Subcutaneous abdominal adipose tissue (tissue), 5 donors: Measurements from ENCODE around the gene SLC43A3.

Experiments
- H3K27ac ChIP-seq: one replicate; pipeline ENCODE4 v1.7.0; 2013; ENCODE audit warnings: low read depth, mild to moderate bottlenecking, inconsistent platforms, low read length, moderate library complexity
- H3K27me3 ChIP-seq, 5 donors: one replicate each; pipeline ENCODE4 v1.7.0; 2013; ENCODE audit warnings: low read length in 5 of 5, inconsistent platforms in 1 of 5; ENCODE audit not compliant: control insufficient read depth in 5 of 5, insufficient read depth in 4 of 5
- H3K36me3 ChIP-seq, 5 donors: one replicate each; pipeline ENCODE4 v1.7.0; 2013; ENCODE audit warnings: low read length in 5 of 5; ENCODE audit not compliant: control insufficient read depth in 5 of 5, insufficient read depth in 5 of 5
- H3K4me1 ChIP-seq, 5 donors: one replicate each; pipeline ENCODE4 v1.7.0; 2013; ENCODE audit warnings: low read length in 5 of 5, mild to moderate bottlenecking in 3 of 5, moderate library complexity in 1 of 5; ENCODE audit not compliant: control insufficient read depth in 5 of 5, insufficient read depth in 5 of 5
- H3K4me3 ChIP-seq, 5 donors: one replicate each; pipeline ENCODE4 v1.7.0; 2013; ENCODE audit warnings: low read length in 5 of 5, low read depth in 1 of 5
- H3K9ac ChIP-seq, 5 donors: one replicate each; pipeline ENCODE4 v1.7.0; 2013; ENCODE audit warnings: low read length in 5 of 5, mild to moderate bottlenecking in 4 of 5, moderate library complexity in 3 of 5
- H3K9me3 ChIP-seq, 5 donors: one replicate each; pipeline ENCODE4 v1.7.0; 2013; ENCODE audit warnings: low read length in 5 of 5; ENCODE audit not compliant: control insufficient read depth in 5 of 5
- donor health status: healthy.
- donor health status: healthy.
- donor health status: healthy.
- donor health status: healthy.
- donor health status: healthy.

SLC43A3 gene

DNA sequence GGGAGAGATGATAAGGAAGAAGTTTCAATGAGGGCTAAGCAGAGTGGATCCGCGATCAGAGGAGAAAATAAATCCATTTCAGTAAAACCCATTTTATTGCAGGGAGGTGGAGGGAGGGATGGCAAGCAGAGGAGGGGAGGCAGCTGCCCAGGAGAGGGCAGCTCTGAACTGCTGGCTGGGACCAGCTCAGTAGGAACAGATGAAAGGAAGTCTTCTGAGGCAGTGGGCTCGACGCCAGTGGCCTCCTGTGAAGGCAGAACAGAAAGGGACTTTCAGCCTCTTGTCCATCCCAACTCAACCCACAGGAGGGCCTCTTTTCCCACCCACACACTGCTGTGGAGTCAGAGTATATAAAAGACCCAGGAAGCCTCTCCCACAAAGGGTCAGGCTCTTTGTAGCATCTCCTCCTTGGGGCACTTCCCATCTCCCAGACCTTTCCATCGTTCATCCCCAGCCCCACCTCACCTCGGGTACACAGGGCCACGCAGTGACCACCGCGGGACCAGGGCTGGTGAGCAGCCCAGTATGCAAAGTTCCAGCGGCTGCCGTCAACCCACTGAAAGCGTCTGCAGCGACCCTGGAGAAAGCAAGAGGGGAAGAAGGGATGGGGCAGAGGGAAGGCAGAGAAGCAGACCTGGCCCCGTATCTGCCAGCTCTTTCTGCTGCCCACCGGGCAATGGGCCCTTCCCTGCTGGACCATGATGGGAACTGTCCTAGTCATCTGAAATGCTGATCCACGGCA is 39.5 kb downstream of the SLC43A3 start:
- Histone ChIP-seq H3K27me3 (no peaks in the 10 kb centered on the region), H3K36me3 (no peaks in the 10 kb centered on the region), H3K27ac (no peak overlapping the region), H3K9ac (no peak overlapping the region), H3K4me3 (no peak overlapping the region), H3K9me3 (no peaks in the 10 kb centered on the region), H3K4me1 (peaks cover 0 to 3% (median 0%) of the 10 kb centered on the region in 5 donors)

DNA sequence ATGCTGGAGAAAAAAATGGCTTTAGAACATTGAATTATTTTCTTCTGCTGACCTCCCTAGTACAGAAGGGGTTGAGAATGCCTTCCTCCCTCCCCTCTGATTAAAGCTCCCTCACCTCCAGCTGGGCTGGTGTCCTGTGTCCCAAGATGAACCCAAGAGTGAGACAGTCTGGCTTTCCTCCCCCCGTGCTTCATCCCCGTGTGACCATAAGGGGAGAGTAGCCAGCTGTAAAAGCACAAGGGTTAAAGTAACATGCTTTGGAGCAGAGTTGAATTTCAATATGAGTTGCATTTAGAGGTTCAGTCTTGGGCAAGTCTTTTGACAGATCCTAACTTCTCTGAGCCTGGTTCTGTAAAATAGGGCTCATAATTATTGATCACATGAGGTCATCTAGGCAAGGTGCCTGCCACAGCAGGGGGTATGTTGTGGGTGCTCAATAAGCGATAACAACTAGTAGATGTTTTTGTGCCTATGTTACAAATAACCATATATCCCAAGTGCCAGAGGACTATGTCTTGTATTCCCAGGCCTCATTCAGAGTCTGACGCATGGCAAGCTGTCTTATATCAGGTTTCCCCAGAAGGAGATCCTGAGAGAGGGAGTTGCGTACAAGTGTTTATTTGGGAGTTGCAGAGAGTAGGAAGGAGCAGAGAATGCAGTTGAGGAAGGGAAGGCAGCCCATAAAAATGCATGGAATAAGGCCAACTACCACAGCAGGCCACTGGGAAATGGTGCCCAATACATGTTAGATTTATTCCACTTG is 40.6 kb downstream of the SLC43A3 start:
- no peak overlapping the region for H3K4me3 ChIP-seq
- H3K36me3 ChIP-seq: no peaks in the 10 kb centered on the region
- H3K27ac ChIP-seq: no peak overlapping the region
- no peaks in the 10 kb centered on the region for H3K9me3 ChIP-seq
- H3K4me1 ChIP-seq: peaks cover 0 to 3% (median 0%) of the 10 kb centered on the region in 5 donors
- no peaks in the 10 kb centered on the region for H3K27me3 ChIP-seq
- H3K9ac ChIP-seq: no peak overlapping the region

DNA sequence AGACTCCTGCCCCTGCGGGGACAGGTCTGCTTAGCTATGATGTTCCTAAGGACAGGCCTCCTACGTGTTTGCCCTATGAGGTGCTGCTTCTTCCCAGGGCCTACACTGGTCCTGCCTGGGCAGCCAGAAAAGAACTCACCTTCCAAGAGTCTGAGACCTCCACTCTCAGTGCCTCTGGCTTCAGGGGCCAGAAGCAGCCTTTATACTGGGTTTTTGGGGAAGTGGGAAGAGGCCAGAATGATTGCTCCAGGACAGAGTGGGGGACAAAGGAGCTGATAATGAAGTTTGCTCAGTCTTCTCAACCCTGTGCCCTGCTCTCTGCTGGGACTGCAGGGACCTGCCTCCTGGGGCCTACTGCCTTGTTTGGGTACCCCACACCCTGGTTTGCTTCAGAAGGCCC is 45.9 kb downstream of the SLC43A3 start, which contains the start of gene PRG3:
PRG3 (minus strand) TSS at position 176 of the 400 bp plus-strand sequence. CDS start 442 bp downstream, outside the sequence.
- Histone ChIP-seq H3K4me1 (no peaks in the 10 kb centered on the region), H3K9ac (no peak within 1 kb of the TSS), H3K27me3 (peaks cover 0 to 13% (median 6%) of the 10 kb centered on the region in 5 donors), H3K36me3 (no peaks in the 10 kb centered on the region), H3K9me3 (no peaks in the 10 kb centered on the region), H3K27ac (no peak within 1 kb of the TSS), H3K4me3 (no peak within 1 kb of the TSS)

DNA sequence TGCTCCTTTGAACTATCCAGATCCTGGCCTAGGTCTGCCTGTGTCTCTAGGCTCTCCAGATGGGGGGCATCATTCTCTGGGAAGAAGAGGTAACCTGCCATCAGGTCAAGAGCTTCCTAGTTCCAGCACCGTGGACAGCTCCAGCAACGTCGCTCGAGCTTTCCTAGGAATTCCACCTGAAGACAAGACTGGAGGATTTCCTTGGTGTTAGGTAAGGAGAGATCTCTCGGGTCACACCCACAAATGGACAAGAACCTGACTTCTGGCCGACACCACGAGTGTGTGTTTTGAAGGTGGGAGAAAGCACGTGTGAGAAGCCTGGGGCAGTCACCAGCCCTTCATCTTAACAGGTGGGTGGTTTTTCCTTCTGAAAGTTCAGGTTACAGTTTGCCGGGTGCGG is 47.2 kb downstream of the SLC43A3 start:
- H3K27me3 ChIP-seq: peaks cover 0 to 13% (median 6%) of the 10 kb centered on the region in 5 donors
- peaks cover 0 to 9% (median 0%) of the 10 kb centered on the region in 5 donors for H3K4me1 ChIP-seq
- H3K4me3 ChIP-seq: no peak overlapping the region
- no peaks in the 10 kb centered on the region for H3K36me3 ChIP-seq
- no peak overlapping the region for H3K9ac ChIP-seq
- no peaks in the 10 kb centered on the region for H3K9me3 ChIP-seq
- H3K27ac ChIP-seq: no peak overlapping the region

DNA sequence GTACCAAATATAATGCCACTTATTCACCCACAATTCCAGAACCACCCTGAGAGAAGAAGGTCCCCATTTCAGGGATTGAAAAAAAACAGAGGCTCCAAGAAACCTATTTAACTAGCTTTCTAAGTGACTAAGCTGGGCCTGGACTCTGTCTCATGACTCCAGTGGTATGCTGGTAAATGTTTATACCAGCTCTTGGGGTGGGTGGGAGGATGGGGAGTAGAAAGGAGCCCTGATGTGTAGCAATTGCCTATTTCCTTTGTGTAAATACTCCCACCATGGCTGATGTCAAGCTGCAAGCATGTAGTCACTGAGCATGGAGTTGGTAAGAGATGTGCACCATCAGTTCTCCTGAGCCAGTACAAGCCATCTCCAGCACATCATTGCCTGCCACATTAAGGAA is 48.7 kb downstream of the SLC43A3 start:
- no peak overlapping the region for H3K9ac ChIP-seq
- H3K9me3 ChIP-seq: no peaks in the 10 kb centered on the region
- H3K27ac ChIP-seq: no peak overlapping the region

DNA sequence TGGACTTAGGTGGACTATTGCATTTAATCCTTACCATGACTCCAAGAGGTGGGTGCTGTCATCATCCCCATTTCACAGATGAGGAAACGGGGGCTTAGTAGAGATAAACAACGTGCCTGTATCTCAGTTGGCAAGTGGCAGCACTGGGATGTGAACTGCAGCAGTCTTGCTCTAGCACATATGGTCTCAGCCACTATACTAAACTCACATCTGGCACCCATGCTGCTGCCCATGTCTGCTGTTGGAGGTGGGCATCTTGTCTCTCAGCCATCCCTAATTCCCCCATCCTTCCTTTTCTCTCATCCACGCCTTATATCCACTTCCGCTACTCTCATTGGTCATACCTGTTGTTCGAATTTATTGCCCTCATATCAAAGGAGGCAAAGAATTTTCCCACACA is 49.8 kb downstream of the SLC43A3 start:
- Histone ChIP-seq H3K9me3 (no peaks in the 10 kb centered on the region), H3K36me3 (no peaks in the 10 kb centered on the region), H3K27ac (no peak overlapping the region), H3K9ac (no peak overlapping the region), H3K4me1 (peaks cover 0 to 23% (median 5%) of the 10 kb centered on the region in 5 donors), H3K27me3 (peaks cover 0 to 13% (median 6%) of the 10 kb centered on the region in 5 donors), H3K4me3 (no peak overlapping the region)

More for the DNA sequence above, 48.7 kb downstream of the SLC43A3 start:
- peaks cover 0 to 12% (median 0%) of the 10 kb centered on the region in 5 donors for H3K4me1 ChIP-seq
- peaks cover 0 to 13% (median 6%) of the 10 kb centered on the region in 5 donors for H3K27me3 ChIP-seq
- no peaks in the 10 kb centered on the region for H3K36me3 ChIP-seq
- H3K4me3 ChIP-seq: no peak overlapping the region

DNA sequence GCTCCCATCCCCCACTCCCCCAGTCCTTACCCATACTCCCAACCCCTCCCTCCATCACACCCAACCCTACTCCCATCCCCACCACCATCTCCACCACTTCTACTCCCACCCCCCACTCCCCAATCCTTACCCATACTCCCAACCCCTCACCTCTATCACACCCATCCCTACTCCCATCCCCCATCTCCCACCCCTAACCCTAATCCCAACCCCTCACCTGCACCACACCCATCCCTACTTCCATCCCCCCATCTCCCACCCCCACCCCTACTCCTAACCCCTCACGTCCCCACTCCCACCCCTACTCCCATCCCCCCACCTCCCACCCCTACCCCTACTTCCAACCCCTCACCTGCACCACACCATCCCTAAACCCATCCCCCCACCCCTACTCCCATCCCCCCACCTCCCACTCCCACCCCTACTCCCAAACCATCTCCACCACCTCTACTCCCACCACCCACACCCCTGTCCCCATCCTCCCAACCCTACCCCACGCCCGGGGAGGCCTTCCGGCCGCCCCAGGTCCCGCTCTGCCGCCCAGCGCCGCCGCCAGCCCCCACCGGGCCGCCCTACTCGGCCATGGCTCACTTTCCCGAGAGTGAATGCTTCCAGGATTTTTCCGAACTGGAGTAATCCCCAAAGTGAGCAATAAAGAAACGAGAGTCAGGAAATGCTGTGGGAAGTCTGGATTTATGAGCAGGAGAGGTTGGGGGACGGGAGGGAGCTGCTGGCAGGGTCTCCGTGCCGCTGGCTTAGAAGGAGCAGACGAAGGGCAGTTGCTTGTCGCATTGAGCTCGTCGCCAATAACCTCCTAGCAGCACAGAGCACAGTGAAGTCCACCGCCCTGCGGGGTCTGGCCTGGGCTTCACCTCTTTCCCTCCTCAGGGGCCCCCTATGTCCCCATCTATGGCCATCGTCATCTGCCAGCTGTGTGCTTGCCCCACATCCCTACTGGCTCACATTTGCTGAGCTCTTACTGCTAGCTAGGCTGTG is 50.5 kb downstream of the SLC43A3 start:
- Histone ChIP-seq H3K36me3 (no peaks in the 10 kb centered on the region), H3K9ac (no peak overlapping the region), H3K4me1 (peaks cover 0 to 23% (median 5%) of the 10 kb centered on the region in 5 donors), H3K9me3 (no peaks in the 10 kb centered on the region), H3K27me3 (peaks cover 0 to 13% (median 6%) of the 10 kb centered on the region in 5 donors), H3K4me3 (no peak overlapping the region), H3K27ac (no peak overlapping the region)

DNA sequence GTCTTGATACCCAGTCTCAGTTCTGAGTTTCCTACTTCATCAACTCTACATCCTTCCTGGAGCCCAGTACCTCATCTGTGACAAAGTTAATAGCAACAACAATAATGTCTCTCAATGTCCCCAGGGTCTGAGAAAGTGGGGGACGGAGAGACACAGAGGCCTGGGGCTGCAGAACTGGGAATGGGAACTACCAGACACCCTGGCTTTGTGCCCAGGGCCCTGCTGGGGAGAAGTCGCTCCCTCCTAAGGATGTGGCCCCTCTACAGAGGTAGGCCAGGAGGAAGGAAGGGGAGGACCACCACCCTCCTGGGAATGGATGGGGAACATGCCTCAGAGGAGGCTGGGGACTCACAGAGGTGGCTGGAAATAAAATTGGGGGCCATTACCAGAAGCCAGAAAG is 51.4 kb downstream of the SLC43A3 start:
- Histone ChIP-seq H3K9ac (no peak overlapping the region), H3K9me3 (no peaks in the 10 kb centered on the region), H3K27me3 (peaks cover 0 to 13% (median 6%) of the 10 kb centered on the region in 5 donors), H3K27ac (no peak overlapping the region), H3K36me3 (no peaks in the 10 kb centered on the region), H3K4me3 (no peak overlapping the region), H3K4me1 (peaks cover 0 to 23% (median 5%) of the 10 kb centered on the region in 5 donors)

DNA sequence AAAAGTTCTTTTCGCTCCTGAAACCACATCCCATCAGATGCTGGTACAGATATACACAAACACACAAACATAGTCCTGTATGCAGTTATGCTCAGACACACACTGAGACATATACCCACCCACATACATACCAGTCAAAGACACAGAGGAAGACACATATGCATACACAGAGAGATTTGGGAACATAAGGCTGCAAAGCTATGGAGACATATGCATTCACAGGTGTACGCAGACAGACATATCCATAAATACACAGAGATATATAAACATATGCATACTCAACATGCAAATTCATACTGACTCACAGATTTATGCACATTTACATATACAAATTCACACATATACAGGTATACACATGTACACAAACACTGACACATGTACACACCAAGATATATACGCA is 52.0 kb downstream of the SLC43A3 start:
- Histone ChIP-seq H3K4me3 (no peak overlapping the region), H3K27me3 (peaks cover 0 to 13% (median 6%) of the 10 kb centered on the region in 5 donors), H3K4me1 (peaks cover 0 to 23% (median 5%) of the 10 kb centered on the region in 5 donors), H3K36me3 (no peaks in the 10 kb centered on the region), H3K9me3 (no peaks in the 10 kb centered on the region), H3K27ac (no peak overlapping the region), H3K9ac (no peak overlapping the region)
